ENCODE results near the gene FRRS1L. TPM values are rescaled to one million over a fixed set of nuclear protein-coding genes. Genes with fewer than 3 reads are reported as not detected.

Gene FRRS1L
- total RNA-seq, 1 experiment from 2014 or later: 1.0 TPM

- Mint-ChIP-seq H3K36me3 (peaks cover 20% of the 10 kb centered on the region), H3K27me3 (ENCODE audit: low read depth) (peaks cover 7% of the 10 kb centered on the region; the same call in 1 of the 2 replicates), H3K27ac (no peak overlapping the region), H3K4me3 (no peak overlapping the region), H3K9me3 (peaks cover 28% of the 10 kb centered on the region), H3K4me1 (no peaks in the 10 kb centered on the region)
- POLR2A ChIA-PET: interaction anchor here (0.6 kb wide), 1 partner anchor 53 kb away, joined by 3 read pairs; no protein-coding TSS in a partner anchor
- DNase-seq (ENCODE audit: low spot score): no peak
- no peak for ATAC-seq
- CTCF ChIA-PET: no interaction called here
- TF ChIP-seq ZNF416 (CRISPR knock-in tag; IDR thresholded peaks at IDR 0.05): no peak
- TF ChIP-seq USF1 (CRISPR knock-in tag; IDR thresholded peaks at IDR 0.05): no peak
- no peak for TF ChIP-seq KAT7 (CRISPR knock-in tag; IDR thresholded peaks at IDR 0.05; ENCODE audit: borderline replicate concordance)
- no peak for TF ChIP-seq IRF1 (CRISPR knock-in tag; IDR thresholded peaks at IDR 0.05)
Observed at GRCh38 chr9:109156708-109157107, 10.3 kb downstream of the FRRS1L start.

- peaks cover 33% of the 10 kb centered on the region for H3K9me3 Mint-ChIP-seq
- TF ChIP-seq ATF6 (CRISPR knock-in tag; IDR thresholded peaks at IDR 0.05) (no peak), ATF3 (CRISPR knock-in tag; conservative IDR thresholded peaks at IDR 0.05) (no peak), ZMAT4 (CRISPR knock-in tag; IDR thresholded peaks at IDR 0.05) (no peak), MXD4 (CRISPR knock-in tag; IDR thresholded peaks at IDR 0.05; ENCODE audit: borderline replicate concordance) (no peak), ZSCAN18 (CRISPR knock-in tag; IDR thresholded peaks at IDR 0.05) (no peak), E2F1 (CRISPR knock-in tag; IDR thresholded peaks at IDR 0.05) (no peak)
- CTCF ChIA-PET: no interaction called here
- no peaks in the 10 kb centered on the region for H3K4me1 Mint-ChIP-seq
- H3K36me3 Mint-ChIP-seq: peaks cover 22% of the 10 kb centered on the region
- no peak for ATAC-seq
- peaks cover 7% of the 10 kb centered on the region; the same call in 1 of the 2 replicates for H3K27me3 Mint-ChIP-seq (ENCODE audit: low read depth)
- H3K27ac Mint-ChIP-seq: no peak overlapping the region
- DNase-seq (ENCODE audit: low spot score): no peak
- H3K4me3 Mint-ChIP-seq: no peak overlapping the region
- POLR2A ChIA-PET: no interaction called here
Observed at GRCh38 chr9:109150925-109151545, 16.0 kb downstream of the FRRS1L start.

- DNase-seq (ENCODE audit: low spot score) (no peak), ATAC-seq (no peak)
- Mint-ChIP-seq H3K27me3 (ENCODE audit: low read depth) (peaks cover 7% of the 10 kb centered on the region; the same call in 1 of the 2 replicates), H3K4me3 (no peak overlapping the region), H3K27ac (no peak overlapping the region), H3K36me3 (peaks cover 22% of the 10 kb centered on the region), H3K4me1 (no peaks in the 10 kb centered on the region), H3K9me3 (peaks cover 28% of the 10 kb centered on the region)
- ChIA-PET POLR2A (no interaction called here), CTCF (no interaction called here)
- TF ChIP-seq NR1H2 (CRISPR knock-in tag; IDR thresholded peaks at IDR 0.05) (no peak), HMGA2 (CRISPR knock-in tag; IDR thresholded peaks at IDR 0.05) (no peak), ATF6 (CRISPR knock-in tag; IDR thresholded peaks at IDR 0.05) (no peak), ZMAT4 (CRISPR knock-in tag; IDR thresholded peaks at IDR 0.05) (no peak), GTF2I (CRISPR knock-in tag; conservative IDR thresholded peaks at IDR 0.05) (no peak), RELA (CRISPR knock-in tag; IDR thresholded peaks at IDR 0.05; ENCODE audit: borderline replicate concordance) (no peak), PREB (CRISPR knock-in tag; IDR thresholded peaks at IDR 0.05; ENCODE audit: borderline replicate concordance) (no peak), OVOL2 (CRISPR knock-in tag; IDR thresholded peaks at IDR 0.05; ENCODE audit: borderline replicate concordance) (no peak), FOXJ3 (CRISPR knock-in tag; IDR thresholded peaks at IDR 0.05; ENCODE audit: borderline replicate concordance) (no peak)
Observed at GRCh38 chr9:109149722-109150121, 17.3 kb downstream of the FRRS1L start.
